SK-N-SH (cell line): ENCODE measurements around the gene GPSM3.

ENCODE experiments used
- EP300 ChIP-seq, 2 experiments: IDR thresholded peaks; 2 replicates each; pipeline versions ENCODE4 v1.4.0 to v1.6.1; 2012; ENCODE audit warnings: borderline replicate concordance in 1 of 2, low read depth in 1 of 2, low read length in 1 of 2
- TF ChIP-seq, protein P1 (sequence below): fragments of 200-600 bp; sonication (generic); IDR thresholded peaks from 2 replicates; pipeline ENCODE4 v1.6.1; 2017; ENCODE audit warnings: antibody characterized with exemption, mild to moderate bottlenecking, moderate library complexity
- TF ChIP-seq, protein P2 (sequence below): IDR thresholded peaks from 2 replicates; pipeline ENCODE4 v1.4.0; 2012; ENCODE audit warnings: low read depth

DNA sequence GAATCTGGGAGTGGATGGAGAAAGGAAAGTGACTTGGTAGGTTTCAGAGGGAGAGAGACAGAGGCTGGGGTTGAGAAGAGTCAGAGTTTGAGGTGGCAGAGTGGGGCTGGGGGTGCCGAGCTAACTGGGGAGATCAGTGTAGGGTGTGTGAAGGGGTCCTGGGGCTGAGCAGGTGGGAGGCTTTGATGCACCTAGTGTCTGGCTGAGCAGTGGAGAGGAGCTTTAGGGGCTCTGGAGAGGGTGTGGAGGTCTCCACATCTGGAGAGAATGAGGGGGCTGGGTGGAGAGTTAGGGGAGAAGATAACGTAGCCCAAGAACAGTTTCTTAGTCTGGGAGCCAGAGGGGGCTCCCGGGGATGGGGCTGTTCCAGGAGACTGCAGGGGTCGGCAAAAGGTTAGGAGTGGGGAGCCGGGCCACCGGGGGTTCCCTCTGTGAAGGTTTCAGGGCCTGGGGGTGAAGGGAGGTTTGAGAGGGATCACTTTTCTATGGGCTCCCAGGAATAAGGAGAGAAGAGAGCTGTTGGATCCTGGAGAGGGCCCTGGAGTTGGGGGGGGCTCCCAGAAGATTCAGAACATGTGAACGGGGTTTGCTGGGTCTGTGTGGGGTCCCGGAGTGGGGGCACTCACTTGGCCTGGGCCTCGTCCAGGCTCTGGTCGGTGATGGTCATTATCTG is 3.2 kb downstream of the GPSM3 start:
- TF ChIP-seq, protein P1, sequence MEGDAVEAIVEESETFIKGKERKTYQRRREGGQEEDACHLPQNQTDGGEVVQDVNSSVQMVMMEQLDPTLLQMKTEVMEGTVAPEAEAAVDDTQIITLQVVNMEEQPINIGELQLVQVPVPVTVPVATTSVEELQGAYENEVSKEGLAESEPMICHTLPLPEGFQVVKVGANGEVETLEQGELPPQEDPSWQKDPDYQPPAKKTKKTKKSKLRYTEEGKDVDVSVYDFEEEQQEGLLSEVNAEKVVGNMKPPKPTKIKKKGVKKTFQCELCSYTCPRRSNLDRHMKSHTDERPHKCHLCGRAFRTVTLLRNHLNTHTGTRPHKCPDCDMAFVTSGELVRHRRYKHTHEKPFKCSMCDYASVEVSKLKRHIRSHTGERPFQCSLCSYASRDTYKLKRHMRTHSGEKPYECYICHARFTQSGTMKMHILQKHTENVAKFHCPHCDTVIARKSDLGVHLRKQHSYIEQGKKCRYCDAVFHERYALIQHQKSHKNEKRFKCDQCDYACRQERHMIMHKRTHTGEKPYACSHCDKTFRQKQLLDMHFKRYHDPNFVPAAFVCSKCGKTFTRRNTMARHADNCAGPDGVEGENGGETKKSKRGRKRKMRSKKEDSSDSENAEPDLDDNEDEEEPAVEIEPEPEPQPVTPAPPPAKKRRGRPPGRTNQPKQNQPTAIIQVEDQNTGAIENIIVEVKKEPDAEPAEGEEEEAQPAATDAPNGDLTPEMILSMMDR = no peak
- no peak for TF ChIP-seq EP300 (IDR thresholded peaks at IDR 0.05; ENCODE audit: borderline replicate concordance in 1 of 2, low read depth in 1 of 2, low read length in 1 of 2)
- TF ChIP-seq, protein P2, sequence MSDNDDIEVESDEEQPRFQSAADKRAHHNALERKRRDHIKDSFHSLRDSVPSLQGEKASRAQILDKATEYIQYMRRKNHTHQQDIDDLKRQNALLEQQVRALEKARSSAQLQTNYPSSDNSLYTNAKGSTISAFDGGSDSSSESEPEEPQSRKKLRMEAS = no peak
